ENCODE measurements around the gene C1orf141. TPM values are rescaled to one million over a fixed set of nuclear protein-coding genes. Genes with fewer than 3 reads are reported as not detected.

The C1orf141 gene
- total and polyA plus RNA-seq, 2 of the 8 experiments (the other 6 are each of a cell fraction or from before 2014, with no cell fraction given) = not detected

DNA sequence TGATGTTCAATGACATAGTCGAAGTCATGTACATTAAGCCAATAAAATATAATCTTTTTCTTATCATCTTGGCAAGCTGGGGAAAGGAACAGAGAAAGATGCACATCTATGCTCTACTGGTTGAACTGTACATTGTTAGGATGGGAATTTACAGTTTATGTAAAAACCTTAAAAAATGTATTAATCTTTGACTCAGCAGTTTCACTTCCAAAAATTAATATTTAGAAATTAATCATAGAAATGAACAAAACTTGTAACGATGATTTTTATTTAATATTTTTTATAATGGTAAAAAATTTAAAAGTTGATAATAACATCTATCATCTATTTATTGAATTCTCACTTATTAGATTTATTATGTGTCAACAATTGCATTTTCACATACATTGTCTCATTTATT is 5.7 kb upstream of the C1orf141 start (continued):
- no peak for TF ChIP-seq RNF2 (IDR thresholded peaks at IDR 0.05; ENCODE audit: borderline replicate concordance, low read depth, low read length, missing control alignments, poor library complexity, severe bottlenecking)

Data from H1 (cell line).